PFSK-1 (cell line): ENCODE measurements around the gene ISLR2.

ENCODE experiments used
- POLR2AphosphoS5 ChIP-seq: IDR thresholded peaks from 2 replicates; pipeline ENCODE4 v1.6.1; 2012; ENCODE audit warnings: low read depth, mild to moderate bottlenecking, control low read depth, low read length, moderate library complexity
- REST ChIP-seq, 2 experiments: IDR thresholded peaks; 2 replicates each; pipeline versions ENCODE4 v1.6.1 to v1.8.0; 2011 to 2012; ENCODE audit warnings: low read depth in 2 of 2, low read length in 2 of 2, control low read depth in 1 of 2, inconsistent platforms in 1 of 2, mild to moderate bottlenecking in 1 of 2, moderate library complexity in 1 of 2; ENCODE audit not compliant: insufficient read depth in 1 of 2
- SIN3A ChIP-seq: IDR thresholded peaks from 2 replicates; pipeline ENCODE4 v1.6.1; 2012; ENCODE audit warnings: mild to moderate bottlenecking, low read length, moderate library complexity, borderline replicate concordance; ENCODE audit not compliant: insufficient read depth
- TAF1 ChIP-seq: IDR thresholded peaks from 2 replicates; pipeline ENCODE4 v1.6.1; 2012; ENCODE audit warnings: low read length, control low read depth, borderline replicate concordance; ENCODE audit not compliant: insufficient read depth

DNA sequence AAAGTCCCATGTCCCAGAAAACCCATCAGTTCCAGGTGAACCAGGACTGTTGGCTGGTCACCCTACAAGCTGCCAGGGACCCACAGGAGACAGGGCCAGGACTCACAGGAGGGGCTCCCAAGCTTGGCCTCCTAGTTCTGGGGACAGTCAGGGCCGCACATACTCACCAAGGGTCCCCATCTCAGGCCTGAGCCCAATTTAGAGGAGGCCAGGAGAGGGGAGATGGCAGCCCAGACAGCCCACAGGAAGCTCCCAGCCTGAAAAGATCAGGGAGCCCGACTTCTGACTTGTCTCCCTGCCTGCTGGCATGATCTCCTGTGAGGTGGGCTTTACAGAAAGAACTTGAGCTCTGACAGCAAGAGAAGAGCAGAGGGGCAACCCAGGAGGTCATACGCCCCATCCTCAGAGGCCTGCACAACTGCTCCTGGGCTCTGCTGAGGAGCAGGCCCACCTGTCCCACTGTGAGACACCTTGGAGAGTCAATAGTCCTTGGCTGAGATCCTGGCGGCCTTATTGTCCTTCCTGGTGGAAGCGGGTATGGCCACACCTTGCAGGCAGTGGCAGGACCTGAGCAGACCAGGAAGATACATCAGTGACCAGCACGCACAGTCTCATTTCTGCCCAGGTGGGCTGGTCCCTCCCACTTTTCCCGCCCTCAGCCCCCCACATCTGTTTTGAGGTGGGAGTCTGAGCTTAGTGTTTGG lies 40.6 kb downstream of the ISLR2 start:
- no peak for TF ChIP-seq REST (IDR thresholded peaks at IDR 0.05; ENCODE audit: insufficient read depth in 1 of 2, low read depth in 2 of 2, low read length in 2 of 2)
- TF ChIP-seq TAF1, result no peak
- no peak for TF ChIP-seq SIN3A
- no peak for TF ChIP-seq POLR2AphosphoS5
